ENCODE data around the gene SURF4.

SURF4 gene

DNA sequence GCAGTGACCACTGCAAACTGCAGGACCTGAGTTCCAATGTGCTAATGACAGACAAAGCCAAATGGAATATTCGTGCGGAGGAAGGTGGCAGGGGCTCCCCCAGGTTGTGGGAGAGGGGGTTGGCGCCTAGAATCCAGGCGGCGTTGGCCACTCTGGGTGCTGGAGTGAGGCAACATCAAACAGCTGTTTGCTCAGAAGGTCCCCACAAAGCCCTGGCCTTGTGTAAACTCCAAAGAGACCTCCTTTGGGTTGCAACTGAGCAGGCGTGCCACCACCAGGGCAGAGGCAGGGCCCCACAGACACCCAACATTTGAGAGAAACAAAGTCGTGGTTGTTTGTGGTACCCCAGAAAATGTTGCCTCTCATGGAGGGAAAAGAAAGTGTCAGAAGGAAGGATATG is 14.9 kb upstream of the SURF4 start:
- H2AFZ ChIP-seq (ENCODE audit: low read depth, low read length): no peak overlapping the region
- no peaks in the 10 kb centered on the region for H3K36me3 ChIP-seq (ENCODE audit: insufficient read depth, low read length)
- H3K9me3 ChIP-seq (ENCODE audit: low read length): no peaks in the 10 kb centered on the region
- no peak overlapping the region for H3K4me3 ChIP-seq (ENCODE audit: low read length)
- H3K27me3 ChIP-seq (ENCODE audit: insufficient read depth, low read length): no peaks in the 10 kb centered on the region
- H3K4me1 ChIP-seq (ENCODE audit: insufficient read depth, low read length): no peaks in the 10 kb centered on the region

DNA sequence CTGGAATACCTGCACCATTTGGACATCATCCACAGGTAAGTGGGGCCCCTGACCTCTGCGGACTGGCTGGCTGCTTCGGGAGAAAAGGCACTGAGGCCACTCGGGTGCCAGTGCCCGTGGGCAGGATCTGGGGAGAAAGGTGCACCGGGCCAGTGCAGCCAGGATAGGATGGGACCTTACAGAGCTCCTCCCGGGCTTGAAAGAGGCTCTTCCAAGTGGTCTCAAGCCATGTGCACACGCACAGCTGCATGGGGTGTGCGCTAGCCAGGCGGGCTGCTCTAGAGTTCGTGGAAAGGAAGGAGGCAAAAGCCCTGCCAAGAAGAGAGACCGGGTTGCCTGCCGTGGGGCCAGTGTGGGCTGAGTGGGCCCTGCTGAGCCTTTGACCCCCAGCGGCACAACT is 13.7 kb upstream of the SURF4 start:
- Histone ChIP-seq H3K4me3 (ENCODE audit: low read length) (no peak overlapping the region), H2AFZ (ENCODE audit: low read depth, low read length) (no peak overlapping the region), H3K27me3 (ENCODE audit: insufficient read depth, low read length) (no peaks in the 10 kb centered on the region), H3K9me3 (ENCODE audit: low read length) (no peaks in the 10 kb centered on the region), H3K4me1 (ENCODE audit: insufficient read depth, low read length) (no peaks in the 10 kb centered on the region), H3K36me3 (ENCODE audit: insufficient read depth, low read length) (no peaks in the 10 kb centered on the region)

DNA sequence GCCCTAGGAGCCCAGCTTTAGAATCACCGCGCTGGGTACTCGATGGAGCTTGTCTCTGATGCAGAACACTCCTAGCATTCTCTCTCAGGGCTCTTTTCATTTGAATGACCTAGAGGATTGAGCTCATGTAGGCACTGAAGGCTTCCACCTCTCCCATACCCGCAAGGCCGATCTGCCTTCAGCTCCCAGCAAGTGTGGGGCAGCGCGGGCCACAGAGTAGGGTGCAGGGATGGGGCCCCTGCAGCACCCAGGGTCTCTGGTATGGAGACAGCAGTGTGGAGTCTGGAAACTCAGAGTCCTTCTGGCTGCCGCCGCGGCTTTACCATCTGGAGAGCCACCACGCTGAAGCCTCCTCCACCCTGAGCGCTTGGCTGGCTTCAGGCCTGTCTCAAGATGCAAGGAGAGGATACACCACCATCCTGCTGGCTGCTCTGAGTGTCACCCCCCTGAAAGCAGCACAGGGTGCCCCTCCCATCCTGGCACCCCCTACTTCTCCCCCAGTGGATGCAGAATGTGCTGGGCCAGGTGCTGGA is 13.2 kb upstream of the SURF4 start:
- no peaks in the 10 kb centered on the region for H3K36me3 ChIP-seq (ENCODE audit: insufficient read depth, low read length)
- no peaks in the 10 kb centered on the region for H3K9me3 ChIP-seq (ENCODE audit: low read length)
- no peak overlapping the region for H3K4me3 ChIP-seq (ENCODE audit: low read length)
- H3K4me1 ChIP-seq (ENCODE audit: insufficient read depth, low read length): no peaks in the 10 kb centered on the region
- H3K27me3 ChIP-seq (ENCODE audit: insufficient read depth, low read length): no peaks in the 10 kb centered on the region
- H2AFZ ChIP-seq (ENCODE audit: low read depth, low read length): no peak overlapping the region

DNA sequence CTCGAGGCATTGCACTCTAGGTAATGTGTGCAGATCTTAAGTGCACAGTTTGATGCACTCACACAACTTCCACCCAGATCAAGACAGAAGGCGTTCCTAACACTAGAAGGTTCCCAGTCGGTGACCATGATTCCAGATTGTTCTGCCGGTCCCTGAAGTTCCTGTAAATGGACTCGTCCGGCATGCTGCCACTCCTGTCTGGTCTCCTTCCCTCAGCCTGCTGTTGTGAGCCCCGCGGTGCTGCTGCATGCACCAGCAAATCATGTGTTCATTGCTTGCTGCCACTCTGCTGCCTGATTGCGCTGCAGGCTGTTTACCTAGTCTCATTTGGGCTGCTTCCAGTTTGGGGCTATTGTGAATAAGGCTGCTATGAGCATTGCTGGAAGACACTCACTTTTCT is 11.8 kb upstream of the SURF4 start:
- H3K4me3 ChIP-seq (ENCODE audit: low read length): no peak overlapping the region
- no peaks in the 10 kb centered on the region for H3K4me1 ChIP-seq (ENCODE audit: insufficient read depth, low read length)
- no peaks in the 10 kb centered on the region for H3K27me3 ChIP-seq (ENCODE audit: insufficient read depth, low read length)
- H3K36me3 ChIP-seq (ENCODE audit: insufficient read depth, low read length): no peaks in the 10 kb centered on the region
- no peaks in the 10 kb centered on the region for H3K9me3 ChIP-seq (ENCODE audit: low read length)
- no peak overlapping the region for H2AFZ ChIP-seq (ENCODE audit: low read depth, low read length)

DNA sequence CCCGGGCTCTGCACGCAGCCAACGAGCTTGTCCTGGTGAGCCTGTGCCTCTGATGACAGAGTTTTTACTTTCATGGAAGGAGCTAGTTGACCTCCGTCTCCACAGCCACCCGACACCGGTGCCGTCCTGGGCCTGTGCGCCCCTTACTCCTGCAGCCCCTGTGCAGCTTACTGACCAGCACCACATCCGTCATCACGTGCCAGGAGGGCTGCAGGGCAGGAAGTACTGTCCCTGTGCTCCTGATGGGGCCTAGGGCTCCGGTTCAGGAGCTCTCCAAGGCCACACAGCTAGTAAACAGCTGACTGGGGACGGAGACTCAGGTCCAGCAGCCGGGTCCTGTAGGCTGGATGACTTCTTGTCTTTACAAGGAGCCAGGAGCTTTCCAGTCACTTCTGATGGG is 10.5 kb upstream of the SURF4 start:
- H3K4me1 ChIP-seq (ENCODE audit: insufficient read depth, low read length): no peaks in the 10 kb centered on the region

DNA sequence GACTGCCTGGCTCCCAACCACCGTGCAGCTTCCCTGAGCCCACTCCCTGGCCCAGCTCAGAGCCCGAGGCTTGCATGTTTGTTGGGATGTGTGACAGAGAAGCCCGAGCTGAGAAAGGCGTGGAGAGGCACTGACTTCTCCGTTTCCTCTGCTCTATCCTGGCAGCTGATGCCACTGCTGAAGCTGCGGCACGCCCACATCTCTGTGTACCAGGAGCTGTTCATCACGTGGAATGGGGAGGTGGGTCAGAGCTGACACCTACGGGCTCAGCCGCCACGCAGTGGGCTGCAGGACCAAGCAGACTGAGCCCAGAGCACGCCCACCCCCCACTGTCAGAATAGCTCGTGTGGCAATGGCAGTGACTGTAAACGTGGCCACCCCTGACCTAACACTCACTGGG is 9.6 kb upstream of the SURF4 start:
- Histone ChIP-seq H3K36me3 (ENCODE audit: insufficient read depth, low read length) (no peaks in the 10 kb centered on the region), H2AFZ (ENCODE audit: low read depth, low read length) (no peak overlapping the region), H3K27me3 (ENCODE audit: insufficient read depth, low read length) (no peaks in the 10 kb centered on the region), H3K4me1 (ENCODE audit: insufficient read depth, low read length) (no peaks in the 10 kb centered on the region), H3K4me3 (ENCODE audit: low read length) (no peak overlapping the region), H3K9me3 (ENCODE audit: low read length) (no peaks in the 10 kb centered on the region)

More for the DNA sequence above, 10.5 kb upstream of the SURF4 start:
- Histone ChIP-seq H3K4me3 (ENCODE audit: low read length) (no peak overlapping the region), H3K9me3 (ENCODE audit: low read length) (no peaks in the 10 kb centered on the region), H2AFZ (ENCODE audit: low read depth, low read length) (no peak overlapping the region), H3K36me3 (ENCODE audit: insufficient read depth, low read length) (no peaks in the 10 kb centered on the region), H3K27me3 (ENCODE audit: insufficient read depth, low read length) (no peaks in the 10 kb centered on the region)

DNA sequence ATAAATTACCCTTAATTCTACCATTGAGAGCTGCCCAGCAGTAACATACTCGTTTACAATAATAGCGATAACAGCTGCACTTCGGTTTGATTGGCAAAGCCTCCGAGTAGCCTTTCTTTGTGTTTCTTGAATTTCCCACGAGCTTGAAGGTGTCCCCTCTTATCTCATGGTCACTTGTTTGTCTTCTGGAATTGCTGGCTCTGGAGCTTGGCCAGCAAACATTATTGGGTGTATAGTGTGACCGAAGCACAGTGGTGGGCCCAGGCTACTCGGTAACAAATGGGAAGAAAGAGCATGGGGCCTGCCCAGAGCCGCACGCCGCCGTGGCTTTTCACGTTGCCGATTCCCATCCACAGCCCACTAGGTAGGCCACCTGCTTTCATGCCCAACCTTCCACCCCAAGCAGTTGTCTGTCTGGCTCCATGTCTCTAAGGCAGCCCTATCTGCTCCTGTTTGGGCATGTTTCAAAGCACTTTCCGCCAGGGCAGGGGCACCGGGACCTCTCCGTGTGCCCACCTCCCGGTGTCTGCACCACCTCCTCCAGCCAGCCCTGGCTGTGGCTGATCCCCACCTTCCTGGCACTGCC is 9.0 kb upstream of the SURF4 start:
- Histone ChIP-seq H3K4me3 (ENCODE audit: low read length) (no peak overlapping the region), H3K36me3 (ENCODE audit: insufficient read depth, low read length) (no peaks in the 10 kb centered on the region), H3K4me1 (ENCODE audit: insufficient read depth, low read length) (no peaks in the 10 kb centered on the region), H3K27me3 (ENCODE audit: insufficient read depth, low read length) (no peaks in the 10 kb centered on the region), H3K9me3 (ENCODE audit: low read length) (no peaks in the 10 kb centered on the region), H2AFZ (ENCODE audit: low read depth, low read length) (no peak overlapping the region)

DNA sequence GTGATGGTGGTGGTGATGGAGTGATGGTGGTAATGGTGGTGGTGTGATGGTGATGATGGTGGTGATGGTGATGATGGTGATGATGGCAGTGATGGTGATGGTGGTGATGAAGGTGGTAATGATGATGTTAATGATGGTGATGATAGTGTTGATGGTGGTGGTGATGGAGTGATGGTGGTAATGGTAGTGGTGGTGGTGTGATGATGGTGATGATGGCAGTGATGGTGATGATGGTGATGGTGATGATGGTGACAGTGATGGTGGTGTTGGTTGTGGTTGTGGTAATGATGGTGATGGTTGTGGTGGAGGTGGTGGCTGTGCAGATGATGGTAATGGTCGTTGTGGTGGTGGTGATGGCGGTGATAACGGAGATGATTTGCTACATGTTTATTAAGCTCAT is 7.6 kb upstream of the SURF4 start:
- no peak overlapping the region for H3K4me3 ChIP-seq (ENCODE audit: low read length)
- no peaks in the 10 kb centered on the region for H3K36me3 ChIP-seq (ENCODE audit: insufficient read depth, low read length)
- H3K9me3 ChIP-seq (ENCODE audit: low read length): no peaks in the 10 kb centered on the region

DNA sequence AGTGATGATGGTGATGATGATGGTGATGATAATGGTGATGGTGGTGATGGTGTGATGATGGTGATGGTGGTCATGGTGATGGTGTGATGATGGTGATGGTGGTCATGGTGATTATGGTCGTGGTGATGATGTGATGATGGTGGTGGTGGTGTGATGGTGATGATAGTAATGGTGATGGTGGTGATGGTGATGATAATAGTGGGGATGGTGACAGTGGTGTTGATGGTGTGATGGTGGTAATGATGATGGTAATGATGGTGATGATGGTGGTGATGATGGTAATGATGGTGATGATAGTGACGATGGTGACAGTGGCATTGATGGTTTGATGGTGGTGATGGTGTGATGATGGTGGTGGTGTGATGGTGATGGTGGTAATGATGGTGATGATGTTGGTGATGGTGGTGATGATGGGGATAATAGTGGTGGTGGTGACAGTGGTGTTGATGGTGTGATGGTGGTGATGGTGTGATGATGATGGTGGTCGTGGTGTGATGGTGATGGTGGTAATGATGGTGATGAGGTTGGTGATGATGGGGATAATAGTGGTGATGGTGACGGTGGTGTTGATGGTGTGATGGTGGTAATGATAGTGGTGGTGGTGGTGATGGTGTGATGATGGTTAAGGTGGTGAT is 6.8 kb upstream of the SURF4 start:
- Histone ChIP-seq H3K36me3 (ENCODE audit: insufficient read depth, low read length) (no peaks in the 10 kb centered on the region), H3K9me3 (ENCODE audit: low read length) (no peaks in the 10 kb centered on the region)

More for the DNA sequence above, 7.6 kb upstream of the SURF4 start:
- no peaks in the 10 kb centered on the region for H3K27me3 ChIP-seq (ENCODE audit: insufficient read depth, low read length)
- H3K4me1 ChIP-seq (ENCODE audit: insufficient read depth, low read length): no peaks in the 10 kb centered on the region
- H2AFZ ChIP-seq (ENCODE audit: low read depth, low read length): no peak overlapping the region

DNA sequence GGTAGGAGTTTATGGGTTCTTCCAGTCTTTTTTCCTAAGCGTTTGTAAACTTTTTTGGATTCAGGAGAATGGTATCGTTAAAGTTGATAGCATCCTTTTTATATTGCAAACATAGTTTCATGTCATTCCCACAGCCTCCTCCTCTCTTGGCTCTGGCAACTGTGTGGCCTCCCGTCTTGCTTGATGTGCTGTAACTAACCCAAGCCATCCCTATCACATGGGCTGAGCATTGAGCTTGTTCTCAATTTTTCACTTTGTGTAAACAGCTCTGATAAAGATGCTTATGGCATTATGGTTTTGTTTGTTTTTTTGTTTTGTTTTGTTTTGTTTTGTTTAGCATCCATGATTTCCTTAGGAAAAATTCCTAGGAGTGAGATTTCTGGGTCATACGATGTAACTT is 4.9 kb upstream of the SURF4 start:
- H3K36me3 ChIP-seq (ENCODE audit: insufficient read depth, low read length): no peaks in the 10 kb centered on the region
- no peaks in the 10 kb centered on the region for H3K9me3 ChIP-seq (ENCODE audit: low read length)
- H3K27me3 ChIP-seq (ENCODE audit: insufficient read depth, low read length): no peaks in the 10 kb centered on the region
- H2AFZ ChIP-seq (ENCODE audit: low read depth, low read length): no peak overlapping the region
- H3K4me3 ChIP-seq (ENCODE audit: low read length): no peak overlapping the region
- peaks cover 3% of the 10 kb centered on the region for H3K4me1 ChIP-seq (ENCODE audit: insufficient read depth, low read length)

More for the DNA sequence above, 6.8 kb upstream of the SURF4 start:
- H3K4me1 ChIP-seq (ENCODE audit: insufficient read depth, low read length): no peaks in the 10 kb centered on the region
- no peak overlapping the region for H3K4me3 ChIP-seq (ENCODE audit: low read length)
- no peaks in the 10 kb centered on the region for H3K27me3 ChIP-seq (ENCODE audit: insufficient read depth, low read length)
- no peak overlapping the region for H2AFZ ChIP-seq (ENCODE audit: low read depth, low read length)

DNA sequence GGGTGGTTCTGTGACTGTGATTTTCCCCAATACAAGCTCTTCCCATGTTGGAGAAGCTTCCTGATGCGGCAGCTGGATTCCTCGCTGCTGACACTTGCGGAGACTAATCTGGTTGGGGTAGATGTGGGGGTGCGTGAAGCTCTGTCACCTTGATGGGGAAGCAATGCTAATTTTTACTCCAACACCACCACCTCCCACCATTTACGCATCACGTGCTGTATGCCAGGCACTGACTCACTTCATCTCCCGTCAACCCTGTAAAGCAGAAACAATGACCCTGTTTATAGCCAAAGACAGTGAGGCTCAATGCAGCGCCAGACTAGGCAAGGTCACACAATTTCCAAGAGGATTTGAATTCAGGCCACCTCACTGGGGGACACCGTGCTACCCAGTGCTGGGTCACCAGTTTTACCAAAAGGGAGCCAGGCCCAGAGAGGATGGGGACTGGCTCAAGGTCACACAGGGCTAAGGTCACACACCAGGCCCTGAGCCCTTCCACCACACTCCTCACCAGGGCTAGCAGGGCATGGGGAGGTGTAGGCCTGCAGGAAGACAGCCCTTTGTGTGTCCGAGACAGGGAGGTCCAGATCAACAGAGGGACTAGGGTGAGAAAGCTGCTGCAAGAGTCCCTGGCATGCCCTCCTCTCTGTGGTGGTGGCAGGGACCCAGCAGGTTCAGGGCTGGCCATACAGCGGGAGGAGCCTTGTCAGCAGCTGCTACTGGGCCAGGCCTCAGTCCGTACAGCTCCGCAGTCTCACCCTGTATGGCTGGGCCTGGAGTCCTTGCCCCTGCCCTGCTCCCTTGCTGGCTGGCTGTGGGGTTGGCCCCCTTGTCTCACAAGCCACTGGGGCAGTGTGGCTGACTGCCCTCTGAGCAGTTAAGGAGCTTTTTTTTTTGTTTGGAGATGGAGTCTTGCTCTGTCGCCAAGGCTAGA is 3.6 kb upstream of the SURF4 start:
- H3K36me3 ChIP-seq (ENCODE audit: insufficient read depth, low read length): no peaks in the 10 kb centered on the region
- H3K9me3 ChIP-seq (ENCODE audit: low read length): no peaks in the 10 kb centered on the region
- H3K27me3 ChIP-seq (ENCODE audit: insufficient read depth, low read length): no peaks in the 10 kb centered on the region
- no peak overlapping the region for H3K4me3 ChIP-seq (ENCODE audit: low read length)
- peaks cover 8% of the 10 kb centered on the region for H3K4me1 ChIP-seq (ENCODE audit: insufficient read depth, low read length)
- H2AFZ ChIP-seq (ENCODE audit: low read depth, low read length): no peak overlapping the region

DNA sequence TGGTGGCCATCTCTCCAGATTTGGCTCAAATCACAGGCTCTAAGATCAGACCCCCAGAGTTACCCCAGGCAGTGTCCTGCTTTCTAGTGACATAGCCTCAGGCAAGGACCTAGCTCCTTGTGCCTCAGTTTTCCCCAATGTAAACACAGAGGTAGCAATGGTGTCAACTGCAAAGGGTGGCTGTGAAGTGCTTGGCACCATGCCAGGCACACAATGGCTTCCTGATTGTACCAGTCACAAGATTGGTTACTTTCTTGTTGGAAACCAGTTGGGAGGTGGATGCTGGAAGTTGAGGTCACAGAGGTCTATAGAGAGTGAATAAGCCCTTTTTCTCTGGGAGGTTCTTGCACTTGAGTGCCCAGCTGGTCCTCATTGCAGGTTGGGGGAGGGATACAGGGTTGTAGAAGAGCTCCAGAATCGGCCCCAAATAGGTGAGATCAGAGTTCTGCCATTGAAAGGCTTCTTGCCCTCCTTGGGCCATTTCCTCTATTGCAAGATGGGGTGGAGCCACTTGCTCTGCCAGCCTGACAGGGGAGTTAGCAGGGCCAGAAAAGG is 2.6 kb upstream of the SURF4 start:
- H3K4me1 ChIP-seq (ENCODE audit: insufficient read depth, low read length): peaks cover 8% of the 10 kb centered on the region
- H3K4me3 ChIP-seq (ENCODE audit: low read length): no peak overlapping the region
- no peak overlapping the region for H2AFZ ChIP-seq (ENCODE audit: low read depth, low read length)
- H3K36me3 ChIP-seq (ENCODE audit: insufficient read depth, low read length): no peaks in the 10 kb centered on the region
- H3K27me3 ChIP-seq (ENCODE audit: insufficient read depth, low read length): no peaks in the 10 kb centered on the region
- no peaks in the 10 kb centered on the region for H3K9me3 ChIP-seq (ENCODE audit: low read length)

DNA sequence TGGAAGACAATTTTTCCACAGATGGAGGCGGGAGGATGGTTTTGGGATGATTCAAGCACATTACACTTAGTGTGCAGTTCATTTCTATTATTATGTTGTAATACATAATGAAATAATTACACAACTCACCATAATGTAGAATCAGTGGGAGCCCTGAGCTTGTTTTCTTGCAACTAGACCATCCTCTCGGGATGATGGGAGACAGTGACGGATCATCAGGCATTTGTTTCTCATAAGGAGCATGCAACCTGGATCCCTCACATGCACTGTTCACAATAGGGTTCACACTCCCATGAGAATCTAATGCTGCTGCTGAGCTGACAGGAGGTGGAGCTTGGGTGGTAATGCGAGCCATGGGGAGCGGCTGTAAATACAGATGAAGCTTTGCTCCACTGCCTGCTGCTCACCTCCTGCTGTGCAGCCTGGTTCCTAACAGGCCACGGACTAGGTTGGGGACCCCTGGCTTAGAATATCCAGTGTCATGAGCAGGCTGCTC is 1.9 kb upstream of the SURF4 start:
- Histone ChIP-seq H3K4me3 (ENCODE audit: low read length) (no peak overlapping the region), H3K36me3 (ENCODE audit: insufficient read depth, low read length) (peaks cover 4% of the 10 kb centered on the region), H3K4me1 (ENCODE audit: insufficient read depth, low read length) (peaks cover 8% of the 10 kb centered on the region), H3K27me3 (ENCODE audit: insufficient read depth, low read length) (no peaks in the 10 kb centered on the region), H3K9me3 (ENCODE audit: low read length) (no peaks in the 10 kb centered on the region), H2AFZ (ENCODE audit: low read depth, low read length) (no peak overlapping the region)
